AML-193 (cell line): ENCODE data around the gene TSPAN19.
"Not testable (repeated sequence)": the region's sequence is repeated elsewhere in the genome, so short reads cannot be mapped to it uniquely, and the experiment has no call there.

Experiments
- DNase-seq, 2 experiments: peaks; one replicate each; lab custom pipeline; 2025; lab: John Stamatoyannopoulos, UW

Gene TSPAN19

GRCh38 chr12:85036234-85036707 is at the start of gene TSPAN19, which contains the start of gene LRRIQ1:
TSPAN19 (minus strand) TSS chr12:85036277; CDS start chr12:85029946, 6,331 bp downstream.
LRRIQ1 (plus strand) TSS chr12:85036351; CDS start chr12:85038177, 1,826 bp downstream.
- DNase-seq, result no peak

GRCh38 chr12:85085066-85085465 is 49.0 kb upstream of the TSPAN19 start:
- DNase-seq, result no peak

GRCh38 chr12:85076688-85077430 is 40.8 kb upstream of the TSPAN19 start:
- peak; percentile 40 to 46 for DNase-seq

- no peak for DNase-seq
Measured at GRCh38 chr12:85072826-85073225, 36.7 kb upstream of the TSPAN19 start.

GRCh38 chr12:85065837-85066482 is 29.9 kb upstream of the TSPAN19 start:
- no peak for DNase-seq

- DNase-seq, result peak; percentile 23 to 45
Measured at GRCh38 chr12:85060916-85061315, 24.8 kb upstream of the TSPAN19 start.

GRCh38 chr12:85059594-85059993 is 23.5 kb upstream of the TSPAN19 start:
- no peak for DNase-seq

- no peak for DNase-seq
Measured at GRCh38 chr12:85058339-85058738, 22.3 kb upstream of the TSPAN19 start.

- DNase-seq, result peak; percentile 29 to 46
Measured at GRCh38 chr12:85057370-85057963, 21.4 kb upstream of the TSPAN19 start.

- DNase-seq, result no peak
Measured at GRCh38 chr12:85043829-85044228, 7.8 kb upstream of the TSPAN19 start.

- DNase-seq, result no peak
Measured at GRCh38 chr12:85041395-85041794, 5.3 kb upstream of the TSPAN19 start.

GRCh38 chr12:85036733-85037132 is 656 bp upstream of the TSPAN19 start:
- no peak for DNase-seq

GRCh38 chr12:85029456-85029855 is 6.6 kb downstream of the TSPAN19 start:
- peak; percentile 11 to 35 for DNase-seq

- no peak for DNase-seq
Measured at GRCh38 chr12:85018098-85018497, 18.0 kb downstream of the TSPAN19 start.

GRCh38 chr12:85017618-85018017 is 18.5 kb downstream of the TSPAN19 start:
- DNase-seq, result no peak

GRCh38 chr12:85017133-85017532 is 18.9 kb downstream of the TSPAN19 start:
- no peak for DNase-seq

GRCh38 chr12:85016413-85016812 is 19.7 kb downstream of the TSPAN19 start:
- no peak for DNase-seq

GRCh38 chr12:85007836-85008235 is 28.2 kb downstream of the TSPAN19 start:
- DNase-seq, result no peak

- no peak for DNase-seq
Measured at GRCh38 chr12:85006206-85006605, 29.9 kb downstream of the TSPAN19 start.

- DNase-seq, result no peak
Measured at GRCh38 chr12:85005615-85006014, 30.5 kb downstream of the TSPAN19 start.

GRCh38 chr12:85005047-85005446 is 31.0 kb downstream of the TSPAN19 start:
- not testable (repeated sequence) for DNase-seq

- DNase-seq, result no peak
Measured at GRCh38 chr12:85004204-85004603, 31.9 kb downstream of the TSPAN19 start.

GRCh38 chr12:85002778-85003296 is 33.2 kb downstream of the TSPAN19 start:
- DNase-seq, result no peak
